A673 (cell line): ENCODE measurements around the gene GLCE. TPM values are rescaled to one million over a fixed set of nuclear protein-coding genes. Genes with fewer than 3 reads are reported as not detected.

Source experiments
- BruUV-seq: library from RNA; stranded (reverse); fragments of 400-500 nt; replicated peaks from 2 replicates; lab custom pipeline; 2021; lab: Mats Ljungman, UMichigan
- CTCF ChIA-PET: fragments of 300-600 bp; sonication (Branson Sonifier 250); formaldehyde crosslinking; loops from one replicate; lab custom pipeline; 2022; ENCODE audit warnings: antibody characterized with exemption; lab: Charles Lee
- POLR2A ChIA-PET: fragments of 300-600 bp; sonication (Branson Sonifier 250); formaldehyde crosslinking; loops from one replicate; lab custom pipeline; 2022; ENCODE audit warnings: antibody characterized with exemption; ENCODE audit not compliant: low non-redundant PET; lab: Charles Lee
- DNase-seq: peaks from one replicate; pipeline ENCODE4 v3.0.0-alpha.2; 2015; ENCODE audit warnings: low spot score
- H3K27ac ChIP-seq: fragments of 200-600 bp; sonication (generic); 2 replicates; pipeline ENCODE4 v1.5.1; 2016; ENCODE audit warnings: mixed run types, low read depth, mild to moderate bottlenecking, mixed read lengths, antibody characterized with exemption, low read length; ENCODE audit not compliant: poor library complexity, severe bottlenecking
- H3K27me3 ChIP-seq: fragments of 200-600 bp; sonication (generic); replicated peaks from 2 replicates; pipeline ENCODE4 v1.6.1; 2017; ENCODE audit warnings: mixed run types, low read depth, mild to moderate bottlenecking, mixed read lengths, antibody characterized with exemption, low read length; ENCODE audit not compliant: insufficient read depth, poor library complexity
- H3K36me3 ChIP-seq: fragments of 200-600 bp; sonication (generic); 2 replicates; pipeline ENCODE4 v1.6.1; 2016; ENCODE audit warnings: mixed run types, mild to moderate bottlenecking, mixed read lengths, antibody characterized with exemption, low read length; ENCODE audit not compliant: insufficient read depth, poor library complexity, severe bottlenecking
- H3K4me1 ChIP-seq: fragments of 200-600 bp; sonication (generic); 2 replicates; pipeline ENCODE4 v1.6.1; 2017; ENCODE audit warnings: mixed run types, mild to moderate bottlenecking, mixed read lengths, antibody characterized with exemption, low read length; ENCODE audit not compliant: insufficient read depth, poor library complexity, severe bottlenecking
- H3K4me3 ChIP-seq: fragments of 200-600 bp; sonication (generic); 2 replicates; pipeline ENCODE4 v1.5.1; 2016; ENCODE audit warnings: low read depth, mixed run types, mild to moderate bottlenecking, mixed read lengths, low read length; ENCODE audit not compliant: poor library complexity, severe bottlenecking
- H3K9me3 ChIP-seq: fragments of 200-600 bp; sonication (generic); 2 replicates; pipeline ENCODE4 v1.6.1; 2016; ENCODE audit warnings: mixed run types, low read depth, mild to moderate bottlenecking, mixed read lengths, antibody characterized with exemption, low read length; ENCODE audit not compliant: poor library complexity, severe bottlenecking
- EZH2 ChIP-seq: fragments of 200-600 bp; sonication (generic); IDR thresholded peaks from 2 replicates; pipeline ENCODE4 v1.6.1; 2017; ENCODE audit warnings: borderline replicate concordance, low read depth, mild to moderate bottlenecking, mixed read lengths, antibody characterized with exemption, low read length; ENCODE audit not compliant: poor library complexity, severe bottlenecking
- intact Hi-C: fragments of 100-400 bp; cut with micrococcal nuclease; formaldehyde crosslinking; loops from one replicate; pipeline ENCODE4 v1.10.0; 2022; ENCODE audit not compliant: unreplicated experiment
- total RNA-seq: library from RNA; stranded (reverse); gene quantifications from 2 replicates; pipeline ENCODE4 v1.2.3, GENCODE V29; 2021
- TF ChIP-seq, protein P1 (sequence below): fragments of 300-800, 200-600 bp; sonication (generic); conservative IDR thresholded peaks from 2 replicates; pipeline ENCODE4 v1.5.1; 2017; ENCODE audit warnings: low read depth, mild to moderate bottlenecking, antibody characterized with exemption, low read length, moderate library complexity, mixed read lengths

Gene GLCE
- total RNA-seq, 1 experiment from 2014 or later: 44.6 TPM

DNA sequence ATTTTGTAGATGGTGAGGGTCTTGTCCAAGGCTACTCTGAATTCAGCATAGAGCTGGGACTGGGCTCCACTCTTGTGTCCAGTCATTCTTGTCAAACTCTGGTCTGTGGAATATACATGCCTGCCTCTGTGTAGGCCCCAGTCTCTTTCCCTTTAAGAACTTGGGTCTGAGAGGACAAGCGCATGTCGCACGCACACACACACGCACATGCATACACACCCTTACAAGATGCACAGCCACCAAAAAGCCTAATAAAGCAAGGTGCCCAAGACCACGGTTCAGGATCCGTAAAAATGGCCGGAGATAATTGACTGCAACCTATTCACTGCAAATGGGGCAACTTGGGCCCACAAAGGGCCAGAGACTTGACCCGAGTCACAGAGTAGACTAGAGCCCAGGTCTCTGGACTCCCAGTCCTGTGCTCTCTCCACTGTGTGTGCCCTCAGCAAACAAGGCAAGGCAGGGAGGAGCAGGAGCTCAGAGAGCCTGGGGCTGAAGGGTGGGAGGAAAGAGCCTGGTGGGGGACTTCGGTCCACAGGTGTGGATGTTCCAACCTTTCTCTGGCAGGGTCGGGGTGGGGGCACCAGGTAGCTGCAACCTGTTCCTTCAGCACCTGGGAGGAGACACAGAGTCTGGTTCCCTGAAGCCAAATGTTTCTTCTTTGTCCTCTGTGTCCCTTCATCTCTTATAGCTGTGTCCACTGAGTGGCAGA, 137.4 kb downstream of the GLCE start:
- Histone ChIP-seq H3K9me3 (no peaks in the 10 kb centered on the region), H3K36me3 (no peaks in the 10 kb centered on the region), H3K27ac (no peak overlapping the region), H3K27me3 (no peaks in the 10 kb centered on the region), H3K4me3 (peak overlapping the region; percentile 71), H3K4me1 (peaks cover 13% of the 10 kb centered on the region)
- intact Hi-C loops: no loop called here
- DNase-seq: no peak
- BruUV-seq: no TSS peak
- ChIA-PET CTCF (no interaction called here), POLR2A (no interaction called here)
- TF ChIP-seq EZH2: no peak
- TF ChIP-seq, protein P1, sequence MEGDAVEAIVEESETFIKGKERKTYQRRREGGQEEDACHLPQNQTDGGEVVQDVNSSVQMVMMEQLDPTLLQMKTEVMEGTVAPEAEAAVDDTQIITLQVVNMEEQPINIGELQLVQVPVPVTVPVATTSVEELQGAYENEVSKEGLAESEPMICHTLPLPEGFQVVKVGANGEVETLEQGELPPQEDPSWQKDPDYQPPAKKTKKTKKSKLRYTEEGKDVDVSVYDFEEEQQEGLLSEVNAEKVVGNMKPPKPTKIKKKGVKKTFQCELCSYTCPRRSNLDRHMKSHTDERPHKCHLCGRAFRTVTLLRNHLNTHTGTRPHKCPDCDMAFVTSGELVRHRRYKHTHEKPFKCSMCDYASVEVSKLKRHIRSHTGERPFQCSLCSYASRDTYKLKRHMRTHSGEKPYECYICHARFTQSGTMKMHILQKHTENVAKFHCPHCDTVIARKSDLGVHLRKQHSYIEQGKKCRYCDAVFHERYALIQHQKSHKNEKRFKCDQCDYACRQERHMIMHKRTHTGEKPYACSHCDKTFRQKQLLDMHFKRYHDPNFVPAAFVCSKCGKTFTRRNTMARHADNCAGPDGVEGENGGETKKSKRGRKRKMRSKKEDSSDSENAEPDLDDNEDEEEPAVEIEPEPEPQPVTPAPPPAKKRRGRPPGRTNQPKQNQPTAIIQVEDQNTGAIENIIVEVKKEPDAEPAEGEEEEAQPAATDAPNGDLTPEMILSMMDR: no peak

DNA sequence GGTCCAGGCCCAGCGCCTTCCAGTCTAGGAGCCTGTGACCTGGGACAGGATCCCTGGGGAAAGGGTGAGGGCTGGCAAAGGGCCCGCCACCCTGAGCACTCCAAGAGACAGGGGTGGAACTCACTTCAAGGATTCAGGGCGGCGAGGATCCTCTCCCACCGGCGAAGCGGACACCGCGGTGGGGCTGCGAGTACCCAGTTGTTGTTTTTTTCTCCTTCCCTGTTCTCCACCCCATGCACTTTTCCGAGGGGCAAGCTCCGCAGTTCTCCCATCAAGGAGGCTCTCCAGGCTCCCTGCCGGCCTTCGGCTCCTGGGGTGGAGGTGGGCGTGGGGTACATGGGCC, 137.9 kb downstream of the GLCE start:
- Histone ChIP-seq H3K36me3 (no peaks in the 10 kb centered on the region), H3K4me3 (peak overlapping the region; percentile 71), H3K9me3 (no peaks in the 10 kb centered on the region), H3K27ac (no peak overlapping the region), H3K4me1 (peaks cover 13% of the 10 kb centered on the region), H3K27me3 (no peaks in the 10 kb centered on the region)
- intact Hi-C loops: no loop called here
- no peak for DNase-seq
- POLR2A ChIA-PET: no interaction called here
- BruUV-seq: no TSS peak
- CTCF ChIA-PET: no interaction called here
- TF ChIP-seq, protein P1: no peak
- TF ChIP-seq EZH2: no peak

DNA sequence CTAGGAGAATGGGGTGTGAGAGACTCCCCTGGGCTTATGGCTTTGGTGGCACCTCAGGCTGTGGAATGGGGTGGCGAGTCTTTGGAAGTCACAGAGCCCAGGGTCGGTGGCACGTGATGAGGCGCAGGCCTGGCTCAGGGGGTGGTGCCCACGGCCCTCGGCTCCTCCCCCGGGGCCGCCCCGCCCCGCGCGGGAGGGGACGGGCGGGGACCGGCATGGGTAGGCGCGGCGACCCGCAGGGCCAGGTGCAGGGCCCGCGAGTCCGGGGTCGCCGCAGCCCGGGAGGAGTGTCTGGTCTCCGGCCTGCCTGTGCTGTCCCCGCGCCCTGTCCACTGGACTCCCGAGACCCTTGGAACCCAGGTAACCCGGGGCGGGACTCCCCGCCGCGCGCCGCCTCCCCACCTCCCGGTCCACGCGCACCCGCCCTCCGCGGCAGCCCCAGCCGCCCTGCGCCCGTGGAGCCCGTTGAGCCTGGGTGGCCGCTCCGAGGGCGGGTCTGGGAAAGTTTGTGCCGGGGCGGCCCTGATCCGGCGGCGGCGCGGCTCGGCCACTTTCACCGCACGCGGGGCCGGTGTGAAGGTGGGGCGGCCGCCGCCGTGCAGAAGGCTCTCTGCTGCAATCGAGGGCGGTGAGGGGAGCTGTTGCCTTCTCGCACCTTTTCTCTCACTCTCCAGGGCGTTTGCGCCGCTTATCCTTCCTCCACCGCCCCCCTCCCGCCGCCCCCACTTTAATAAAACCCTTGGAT, 138.4 kb downstream of the GLCE start, which contains the start of gene PAQR5:
TSS of gene PAQR5 (plus strand) at position 216 of the 745 bp plus-strand sequence. CDS start 61,169 bp downstream, outside the sequence.
- H3K36me3 ChIP-seq: no peaks in the 10 kb centered on the region
- TF ChIP-seq EZH2: no peak
- TF ChIP-seq, protein P1: no peak
- intact Hi-C loops: no loop called here
- no peaks in the 10 kb centered on the region for H3K9me3 ChIP-seq
- ChIA-PET CTCF (no interaction called here), POLR2A (no interaction called here)
- BruUV-seq: no TSS peak
- H3K27me3 ChIP-seq: no peaks in the 10 kb centered on the region
- H3K4me1 ChIP-seq: peaks cover 15% of the 10 kb centered on the region
- H3K4me3 ChIP-seq: peak within 1 kb of the TSS; percentile 71
- peak within 1 kb of the TSS; percentile 26 for H3K27ac ChIP-seq
- peak; percentile 83 for DNase-seq
